DMS53 treated with DMSO at 0.1 percent for 48 hours (cell line): Measurements from ENCODE around the gene RALGAPA1.
"Not testable (repeated sequence)": the region's sequence is repeated elsewhere in the genome, so short reads cannot be mapped to it uniquely, and the experiment has no call there.

Source experiments
- DNase-seq: peaks from one replicate; lab custom pipeline; 2025; ENCODE audit not compliant: unreplicated experiment; lab: John Stamatoyannopoulos, UW

Gene RALGAPA1

GRCh38 chr14:35704793-35705493 lies 104.2 kb downstream of the RALGAPA1 start:
- DNase-seq, result no peak

- no peak for DNase-seq
Measured at GRCh38 chr14:35701531-35701930, 107.6 kb downstream of the RALGAPA1 start.

- no peak for DNase-seq
Measured at GRCh38 chr14:35699791-35700444, 109.2 kb downstream of the RALGAPA1 start.

GRCh38 chr14:35696575-35696974 lies 112.5 kb downstream of the RALGAPA1 start:
- DNase-seq, result no peak

- DNase-seq, result no peak
Measured at GRCh38 chr14:35696119-35696518, 113.0 kb downstream of the RALGAPA1 start.

- no peak for DNase-seq
Measured at GRCh38 chr14:35695647-35696046, 113.4 kb downstream of the RALGAPA1 start.

- no peak for DNase-seq
Measured at GRCh38 chr14:35695072-35695471, 114.0 kb downstream of the RALGAPA1 start.

GRCh38 chr14:35689000-35689460 lies 120.1 kb downstream of the RALGAPA1 start:
- DNase-seq, result no peak

- no peak for DNase-seq
Measured at GRCh38 chr14:35688126-35688826, 120.8 kb downstream of the RALGAPA1 start.

GRCh38 chr14:35687335-35687939 lies 121.7 kb downstream of the RALGAPA1 start:
- DNase-seq, result peak; percentile 30

- DNase-seq, result not testable (repeated sequence)
Measured at GRCh38 chr14:35683688-35684087, 125.4 kb downstream of the RALGAPA1 start.

- no peak for DNase-seq
Measured at GRCh38 chr14:35682802-35683201, 126.3 kb downstream of the RALGAPA1 start.

- DNase-seq, result no peak
Measured at GRCh38 chr14:35678403-35679028, 130.6 kb downstream of the RALGAPA1 start.

GRCh38 chr14:35669782-35670181 lies 139.3 kb downstream of the RALGAPA1 start:
- DNase-seq, result peak; percentile 86

GRCh38 chr14:35666429-35667043 lies 142.6 kb downstream of the RALGAPA1 start:
- no peak for DNase-seq

- DNase-seq, result no peak
Measured at GRCh38 chr14:35661875-35662274, 147.2 kb downstream of the RALGAPA1 start.

GRCh38 chr14:35653045-35653444 lies 156.1 kb downstream of the RALGAPA1 start:
- DNase-seq, result no peak

- no peak for DNase-seq
Measured at GRCh38 chr14:35643513-35643912, 165.6 kb downstream of the RALGAPA1 start.

GRCh38 chr14:35637851-35638250 lies 171.2 kb downstream of the RALGAPA1 start:
- DNase-seq, result no peak

- DNase-seq, result no peak
Measured at GRCh38 chr14:35637269-35637668, 171.8 kb downstream of the RALGAPA1 start.

GRCh38 chr14:35632676-35633075 lies 176.4 kb downstream of the RALGAPA1 start:
- no peak for DNase-seq
